Right ventricle myocardium superior (tissue), 1 donor: ENCODE measurements around the gene ATP4A. TPM values are rescaled to one million over a fixed set of nuclear protein-coding genes. Genes with fewer than 3 reads are reported as not detected.

Source experiments
- ATAC-seq: fragments of 200-7000 bp; cut with Tn5 transposase; one replicate; pipeline ENCODE4 v1.9.1; 2020; ENCODE audit warnings: mild to moderate bottlenecking; ENCODE audit not compliant: poor library complexity
- DNase-seq: peaks from one replicate; pipeline ENCODE4 v3.0.0-alpha.2; 2020
- intact Hi-C: fragments of 100-400 bp; cut with DNase I; formaldehyde crosslinking; loops from one replicate; pipeline ENCODE4 v1.11.2; 2022
- total RNA-seq: library from RNA; stranded (reverse); fragmentation: NEBNext Ultra II Directional; extraction: Animal tissue kit (Norgen Biotek cat#: 25700); gene quantifications from one replicate; pipeline ENCODE4 v1.2.1, GENCODE V29; 2021
- donor health status: DM: no; HTN: yes; CAD: no; lungs with severe emphysema.

The ATP4A gene
- total RNA-seq, 1 donor from 2014 or later = not detected

GRCh38 chr19:35553385-35554000, 10.0 kb downstream of the ATP4A start:
- ATAC-seq (no peak), DNase-seq (no peak)
- intact Hi-C loops = no loop called here

- ATAC-seq (no peak), DNase-seq (no peak)
- intact Hi-C loops = no loop called here
These were observed 10.7 kb downstream of the ATP4A start for GRCh38 chr19:35552534-35553384.

DNA sequence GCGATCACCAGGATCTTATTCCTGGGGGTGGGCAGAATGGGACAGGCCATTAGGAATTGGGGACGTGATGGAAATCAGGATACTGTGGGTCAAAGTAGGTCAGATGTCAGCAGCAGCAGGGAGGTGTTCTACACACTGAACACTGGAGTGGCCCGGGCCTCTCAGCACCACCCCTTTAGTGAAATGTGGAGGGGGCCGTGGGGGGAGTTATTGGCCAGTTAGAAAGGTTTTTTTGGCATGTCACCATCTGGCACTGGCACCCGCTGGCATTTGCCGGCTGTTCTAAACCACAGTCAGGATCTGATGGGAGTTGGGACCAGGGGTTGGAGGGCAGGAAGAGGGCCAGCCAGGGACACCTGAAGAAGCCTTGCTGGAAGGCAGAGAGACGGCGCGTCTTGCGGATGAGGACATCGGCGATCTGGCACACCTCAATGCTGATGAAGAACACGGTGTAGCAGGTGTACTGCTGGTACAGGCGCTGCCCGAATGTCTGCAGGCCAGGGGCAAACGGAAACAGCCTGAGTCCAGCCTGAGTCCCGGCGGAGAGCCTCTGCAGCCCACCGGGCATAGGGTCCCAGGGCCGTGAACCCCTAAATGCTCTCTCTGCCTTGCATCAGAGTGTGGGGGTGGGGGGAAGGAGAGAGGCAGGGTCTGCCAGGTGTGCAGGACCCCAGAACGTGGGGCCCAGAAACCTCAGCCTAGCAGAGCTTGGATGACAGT, 12.2 kb downstream of the ATP4A start:
- DNase-seq (no peak), ATAC-seq (no peak)
- intact Hi-C loops = no loop called here

GRCh38 chr19:35549879-35550523, 13.5 kb downstream of the ATP4A start:
- DNase-seq (no peak), ATAC-seq (no peak)
- intact Hi-C loops = loop anchor here (10.0 kb wide), 1 partner anchor 165 kb away; the partner anchor contains the start of gene KMT2B

- intact Hi-C loops = loop anchor here (10.0 kb wide), 1 partner anchor 166 kb away; the partner anchor contains the start of gene KMT2B
- no peak for ATAC-seq
- DNase-seq = no peak
These were observed 14.2 kb downstream of the ATP4A start for GRCh38 chr19:35549174-35549788.

DNA sequence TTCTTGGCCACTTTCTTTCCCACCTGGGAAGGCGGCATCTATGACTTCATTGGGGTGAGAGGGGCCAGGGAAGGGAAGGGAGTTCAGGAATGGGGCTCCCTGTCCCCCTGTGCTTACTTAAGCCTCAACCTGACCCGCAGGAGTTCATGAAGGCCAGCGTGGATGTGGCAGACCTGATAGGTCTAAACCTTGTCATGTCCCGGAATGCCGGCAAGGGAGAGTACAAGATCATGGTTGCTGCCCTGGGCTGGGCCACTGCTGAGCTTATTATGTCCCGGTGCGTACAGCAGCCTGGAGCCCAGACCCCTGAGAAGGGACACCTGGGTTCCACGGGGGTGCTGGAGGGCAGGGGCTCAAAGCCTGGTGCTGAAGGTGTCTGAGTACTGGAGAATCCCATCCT, 16.9 kb downstream of the ATP4A start:
- no peak for DNase-seq
- intact Hi-C loops = loop anchor here (10.0 kb wide), 1 partner anchor 168 kb away; the partner anchor contains the start of gene KMT2B
- no peak for ATAC-seq

GRCh38 chr19:35545855-35546381, 17.5 kb downstream of the ATP4A start:
- DNase-seq (peak; percentile 52), ATAC-seq (peak; percentile 40)
- intact Hi-C loops = loop anchor here (10.0 kb wide), 1 partner anchor 169 kb away; the partner anchor contains the start of gene KMT2B

DNA sequence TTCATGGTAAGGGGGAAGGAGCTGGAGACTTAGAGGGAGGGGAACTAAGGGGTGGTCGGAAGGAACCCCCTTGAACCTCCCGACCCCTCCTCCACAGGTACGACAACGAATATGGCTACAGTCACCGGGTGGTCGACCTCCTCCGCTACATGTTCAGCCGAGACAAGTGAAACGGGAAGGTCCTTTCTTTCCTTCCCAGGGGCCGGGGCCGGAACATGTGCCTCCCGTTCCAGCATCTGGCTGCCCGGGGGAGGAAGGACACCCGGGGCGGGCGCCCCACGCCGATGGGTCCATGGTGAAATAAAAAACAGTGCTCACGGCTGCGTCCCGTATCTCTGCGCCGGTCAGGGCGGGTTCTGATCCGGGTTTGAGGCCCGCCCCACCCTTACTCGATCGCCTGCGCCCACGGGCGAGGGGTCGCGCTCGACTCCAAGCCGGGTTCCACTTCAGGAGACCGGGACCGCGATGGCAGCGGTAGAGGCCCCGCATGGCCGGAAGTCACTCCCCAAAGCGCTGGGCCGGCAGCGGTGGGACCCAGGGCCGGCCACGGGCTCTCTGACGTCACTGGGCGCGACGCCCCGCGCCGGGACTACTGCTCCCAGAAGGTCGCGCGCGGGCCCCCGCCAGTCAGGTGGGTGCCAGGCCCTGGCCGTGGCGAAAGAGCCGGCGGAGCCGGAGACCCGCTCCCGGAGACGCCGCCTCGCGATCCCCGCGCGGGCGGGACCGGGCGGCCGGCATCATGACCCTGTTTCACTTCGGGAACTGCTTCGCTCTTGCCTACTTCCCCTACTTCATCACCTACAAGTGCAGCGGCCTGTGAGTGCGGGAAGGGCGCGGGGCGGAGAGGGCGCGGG, 18.2 kb downstream of the ATP4A start, which contains the start of gene TMEM147:
TMEM147 (plus strand) TSS at position 626 of the 854 bp plus-strand sequence; CDS start at position 740, 114 bp downstream.
- DNase-seq = peak; percentile 97
- ATAC-seq = peak; percentile 100
- intact Hi-C loops = loop anchor here (10.0 kb wide), 1 partner anchor 170 kb away; the partner anchor contains the start of gene KMT2B

DNA sequence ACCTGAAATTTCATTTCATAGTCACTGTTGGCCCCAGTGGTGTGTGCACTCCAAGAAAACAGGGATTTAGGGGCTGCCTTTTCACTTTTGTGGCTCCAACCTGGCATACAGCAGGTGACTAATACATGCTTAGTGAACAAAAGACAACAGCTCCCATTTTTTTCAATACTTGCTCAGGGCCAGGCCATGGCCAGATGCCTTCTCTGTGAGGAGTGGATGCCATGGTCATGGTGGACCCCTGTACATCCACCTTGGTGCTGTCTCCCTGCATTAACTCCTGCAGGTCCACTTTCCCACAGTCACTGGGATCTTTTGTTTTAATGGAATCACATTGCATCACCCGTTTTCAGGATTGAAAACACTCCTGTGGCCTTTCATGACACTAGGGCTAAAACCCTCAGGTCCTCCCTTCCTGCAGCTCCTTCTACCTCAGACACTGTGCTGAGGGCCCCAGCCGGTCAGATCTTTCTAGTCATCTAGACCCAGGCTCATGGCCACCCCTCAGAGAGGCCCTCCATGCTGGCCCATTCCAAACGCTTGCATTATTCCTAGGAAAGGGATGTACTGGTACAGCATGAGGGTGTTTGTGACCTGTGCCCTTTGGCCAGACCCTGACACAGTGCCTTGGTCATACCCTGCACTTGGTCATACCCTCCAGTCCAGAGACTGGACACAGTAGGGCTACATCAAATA, 19.2 kb downstream of the ATP4A start:
- ATAC-seq (no peak), DNase-seq (no peak)
- intact Hi-C loops = loop anchor here (10.0 kb wide), 1 partner anchor 171 kb away; the partner anchor contains the start of gene KMT2B

GRCh38 chr19:35543280-35544109, 20.0 kb downstream of the ATP4A start:
- intact Hi-C loops = loop anchor here (10.0 kb wide), 1 partner anchor 171 kb away; the partner anchor contains the start of gene KMT2B
- no peak for ATAC-seq
- DNase-seq = no peak

GRCh38 chr19:35542209-35542608, 21.2 kb downstream of the ATP4A start:
- intact Hi-C loops = loop anchor here (10.0 kb wide), 1 partner anchor 173 kb away; the partner anchor contains the start of gene KMT2B
- DNase-seq (no peak), ATAC-seq (no peak)

DNA sequence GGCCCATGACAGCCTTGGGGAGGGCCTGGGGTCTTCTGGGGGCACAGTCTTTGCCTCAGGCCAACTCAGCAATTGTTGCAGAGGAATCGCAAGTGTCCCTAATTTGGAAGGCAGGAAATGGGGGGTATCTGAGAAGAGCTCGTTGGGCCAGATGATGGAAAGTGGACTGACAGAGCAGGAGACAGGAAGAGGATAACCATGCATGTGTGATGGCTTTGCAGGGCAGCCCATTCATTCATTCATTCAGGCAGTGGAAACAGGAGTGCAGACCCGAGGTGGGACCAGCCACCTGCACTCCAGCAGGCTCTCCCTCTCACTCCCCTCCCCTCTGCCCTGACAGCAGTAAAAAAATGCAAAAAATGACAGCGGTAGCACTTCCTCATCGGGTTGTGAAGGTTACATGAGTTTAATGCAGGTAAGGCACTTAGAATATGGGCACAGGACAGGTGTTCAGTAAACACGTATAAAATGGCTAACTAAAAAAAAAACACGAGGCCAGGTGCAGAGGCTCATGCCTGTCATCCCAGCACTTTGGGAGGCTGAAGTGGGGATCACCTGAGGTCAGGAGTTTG, 23.0 kb downstream of the ATP4A start:
- DNase-seq (no peak), ATAC-seq (no peak)
- intact Hi-C loops = loop anchor here (10.0 kb wide), 1 partner anchor 174 kb away; the partner anchor contains the start of gene KMT2B

DNA sequence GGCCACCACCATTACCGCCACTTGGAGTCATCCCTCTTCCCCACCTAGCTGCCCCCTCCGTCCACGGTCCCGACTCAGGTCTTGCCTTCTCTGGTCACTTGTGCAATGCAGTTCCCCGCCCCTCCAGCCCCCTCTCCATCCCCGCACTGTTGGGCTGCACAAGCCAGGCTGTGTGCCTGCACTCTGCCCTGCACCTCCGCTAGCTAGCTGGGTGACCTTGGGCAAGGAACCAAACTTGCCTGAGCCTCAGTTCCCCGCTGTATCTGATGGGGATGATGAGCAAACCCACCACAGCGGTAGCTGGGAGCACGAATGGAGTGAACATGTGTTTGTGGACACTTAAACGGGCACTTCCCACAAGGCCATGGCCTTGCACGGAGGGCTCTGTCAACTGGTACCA, 23.6 kb downstream of the ATP4A start:
- no peak for ATAC-seq
- intact Hi-C loops = loop anchor here (10.0 kb wide), 1 partner anchor 175 kb away; the partner anchor contains the start of gene KMT2B
- DNase-seq = no peak

GRCh38 chr19:35539314-35539713, 24.1 kb downstream of the ATP4A start:
- ATAC-seq (no peak), DNase-seq (no peak)
- intact Hi-C loops = no loop called here
